Body of pancreas (tissue), 4 donors: ENCODE data around the gene HMHB1.

ENCODE experiments used
- CTCF ChIP-seq, 7 experiments: fragments of 450-650 bp in 4 of 7; fragments of 200-600 bp in 3 of 7; sonication (generic) in 3 of 7; IDR thresholded peaks; one replicate each; pipeline ENCODE4 v1.5.1; 2016 to 2019; ENCODE audit warnings: antibody characterized with exemption in 7 of 7
- POLR2A ChIP-seq, 3 donors: fragments of 450-650 bp; IDR thresholded peaks; one replicate each; pipeline ENCODE4 v1.6.1; 2016; ENCODE audit warnings: antibody characterized with exemption in 3 of 3, mild to moderate bottlenecking in 2 of 3

DNA sequence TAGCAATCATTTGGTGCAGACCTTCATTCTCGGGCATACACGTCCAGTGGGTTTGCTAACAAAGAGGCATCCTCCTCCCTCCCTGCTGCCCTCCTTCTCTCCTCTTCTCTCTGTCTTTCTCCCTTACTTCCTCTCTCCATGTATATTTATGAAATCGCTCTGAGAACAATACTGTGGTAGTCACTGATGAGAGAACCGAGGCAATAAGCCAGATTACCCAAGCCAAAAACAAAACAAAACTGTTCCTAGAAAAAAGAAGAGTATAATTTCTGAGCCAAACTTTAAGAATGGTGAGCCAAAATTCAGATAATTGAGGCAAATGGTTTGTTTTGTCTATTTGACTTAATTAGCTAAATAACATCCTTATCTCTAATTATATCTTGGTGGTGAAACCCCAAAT lies 15.8 kb upstream of the HMHB1 start:
- TF ChIP-seq CTCF (IDR thresholded peaks at IDR 0.05), result no peak
- no peak for TF ChIP-seq POLR2A (IDR thresholded peaks at IDR 0.05)
